HG03108 (cell line): ENCODE data around the gene RIBC2.
"Not testable (repeated sequence)": the region's sequence is repeated elsewhere in the genome, so short reads cannot be mapped to it uniquely, and the experiment has no call there.

Source experiments
- ATAC-seq: cut with Tn5 transposase; IDR thresholded peaks from one replicate; pipeline ENCODE4 v1.9.1; 2021; ENCODE audit warnings: moderate library complexity; ENCODE audit not compliant: unreplicated experiment

Gene RIBC2

DNA sequence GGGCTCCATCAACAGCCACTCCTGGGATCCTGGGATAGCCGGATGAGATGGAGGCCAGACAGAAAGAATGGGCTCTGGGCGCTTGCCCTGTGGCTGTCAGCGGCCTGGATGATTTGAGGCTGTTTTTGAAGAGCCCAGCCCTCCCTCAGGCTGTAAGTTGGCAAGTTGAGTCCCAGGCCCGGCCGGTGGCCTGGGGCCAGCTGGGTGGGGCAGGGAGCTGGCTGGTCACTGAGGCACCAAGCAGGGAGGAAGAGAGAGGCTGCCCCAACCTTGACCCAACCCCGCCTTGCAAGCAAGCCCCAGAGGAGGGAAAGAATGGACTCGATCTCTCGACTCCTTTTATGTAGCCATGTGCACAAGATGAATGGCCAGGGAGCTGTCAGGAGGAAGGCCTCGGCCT, 34.9 kb downstream of the RIBC2 start:
- ATAC-seq, result no peak

DNA sequence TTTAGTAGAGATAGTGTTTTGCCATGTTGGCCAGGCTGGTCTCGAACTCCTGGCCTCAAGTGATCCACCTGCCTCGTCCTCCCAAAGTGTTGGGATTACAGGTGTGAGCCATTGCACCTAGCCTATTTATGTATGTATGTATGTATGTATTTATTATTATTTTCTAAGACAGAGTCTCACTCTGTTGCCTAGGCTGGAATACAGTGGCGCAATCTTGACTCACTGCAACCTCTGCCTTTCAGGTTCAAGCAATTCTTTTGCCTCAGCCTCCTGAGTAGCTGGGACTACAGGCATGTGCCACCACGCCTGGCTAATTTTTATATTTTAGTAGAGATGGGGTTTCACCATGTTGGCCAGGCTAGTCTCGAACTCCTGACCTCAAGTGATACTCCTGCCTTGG, 35.9 kb downstream of the RIBC2 start:
- ATAC-seq, result not testable (repeated sequence)

DNA sequence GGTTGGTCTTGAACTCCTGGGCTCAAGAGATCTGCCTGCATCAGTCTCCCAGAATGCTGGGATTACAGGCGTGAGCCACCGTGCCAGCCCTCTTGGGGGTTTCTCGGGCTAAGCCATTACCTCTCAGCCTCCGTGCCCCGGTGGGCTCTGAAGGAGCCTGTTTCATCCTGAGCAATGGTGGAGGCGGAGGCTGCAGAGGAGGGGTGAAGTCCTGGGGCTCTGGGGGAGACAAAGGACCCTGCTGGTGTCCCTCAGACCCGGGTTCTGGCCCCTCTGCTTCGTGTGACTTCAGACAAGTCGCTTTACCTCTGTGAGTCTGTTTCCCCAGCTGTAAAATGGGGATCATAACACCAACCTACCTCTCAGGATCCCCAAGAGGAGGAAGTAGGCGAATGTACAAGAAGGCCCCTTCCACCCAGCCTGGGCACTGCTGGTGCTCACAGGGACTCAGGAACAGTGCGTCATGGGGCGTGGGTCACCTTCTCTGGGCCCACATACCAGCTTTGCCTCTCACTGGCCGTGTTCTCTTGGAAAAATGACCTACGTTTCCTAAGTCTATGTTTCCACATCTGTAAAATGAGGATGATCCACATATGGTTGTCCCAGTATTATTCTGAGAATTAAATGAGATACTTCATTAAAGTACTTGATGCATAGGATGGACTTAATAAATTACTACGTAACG, 36.8 kb downstream of the RIBC2 start:
- ATAC-seq, result no peak

DNA sequence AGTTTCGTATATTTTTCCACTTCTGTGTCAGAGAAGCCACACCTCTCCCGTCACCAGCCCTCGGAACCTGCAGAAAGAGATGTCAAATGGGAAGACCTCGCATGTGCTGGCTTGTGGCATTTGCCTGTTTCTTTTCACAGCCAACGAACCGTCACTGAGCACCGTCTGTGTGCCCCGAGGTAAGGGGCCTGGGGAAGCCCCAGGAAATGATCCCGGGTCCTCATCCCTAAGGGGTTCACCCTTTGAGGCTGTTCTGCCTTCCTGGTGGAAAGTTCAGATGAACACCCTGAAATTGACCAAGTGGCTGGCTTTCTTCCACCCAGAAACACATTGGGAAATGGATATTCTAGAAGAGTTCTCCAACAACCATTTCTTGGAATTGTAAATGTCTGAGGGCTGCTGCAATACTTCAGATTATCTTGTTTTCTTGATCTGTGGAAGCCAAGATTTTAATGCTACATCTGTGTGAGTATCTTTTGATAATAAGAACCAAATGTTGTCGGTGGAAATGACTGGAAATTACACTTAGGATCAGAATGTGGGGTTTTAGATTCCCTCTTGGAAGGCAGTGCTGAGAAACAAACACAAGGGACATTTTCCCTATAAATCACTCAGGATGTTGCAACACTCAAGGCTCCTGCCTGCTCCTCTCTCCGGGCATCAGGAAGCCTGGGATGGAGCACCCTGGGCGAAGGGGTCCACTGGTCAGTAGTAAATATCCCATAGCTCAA, 37.6 kb downstream of the RIBC2 start:
- ATAC-seq, result no peak

DNA sequence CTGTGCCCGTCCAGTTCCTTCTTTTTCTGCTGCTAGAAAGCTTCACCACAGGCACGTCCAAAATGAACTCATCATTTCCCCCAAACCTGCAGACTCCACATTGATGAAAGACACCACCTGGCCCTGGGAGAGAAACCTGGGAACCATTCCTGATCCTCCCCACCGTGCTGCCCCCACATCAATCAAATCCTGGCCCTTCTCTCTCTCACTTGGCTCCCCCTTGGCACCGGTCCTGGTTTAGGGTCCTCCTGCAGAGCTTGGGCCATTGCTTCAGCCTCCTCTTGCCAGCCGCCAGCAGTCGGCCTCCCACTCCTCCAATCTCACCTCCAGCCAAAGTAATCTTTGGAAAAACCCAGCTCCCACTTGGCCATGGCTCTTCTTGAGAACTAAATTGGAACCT, 38.5 kb downstream of the RIBC2 start:
- ATAC-seq, result no peak

DNA sequence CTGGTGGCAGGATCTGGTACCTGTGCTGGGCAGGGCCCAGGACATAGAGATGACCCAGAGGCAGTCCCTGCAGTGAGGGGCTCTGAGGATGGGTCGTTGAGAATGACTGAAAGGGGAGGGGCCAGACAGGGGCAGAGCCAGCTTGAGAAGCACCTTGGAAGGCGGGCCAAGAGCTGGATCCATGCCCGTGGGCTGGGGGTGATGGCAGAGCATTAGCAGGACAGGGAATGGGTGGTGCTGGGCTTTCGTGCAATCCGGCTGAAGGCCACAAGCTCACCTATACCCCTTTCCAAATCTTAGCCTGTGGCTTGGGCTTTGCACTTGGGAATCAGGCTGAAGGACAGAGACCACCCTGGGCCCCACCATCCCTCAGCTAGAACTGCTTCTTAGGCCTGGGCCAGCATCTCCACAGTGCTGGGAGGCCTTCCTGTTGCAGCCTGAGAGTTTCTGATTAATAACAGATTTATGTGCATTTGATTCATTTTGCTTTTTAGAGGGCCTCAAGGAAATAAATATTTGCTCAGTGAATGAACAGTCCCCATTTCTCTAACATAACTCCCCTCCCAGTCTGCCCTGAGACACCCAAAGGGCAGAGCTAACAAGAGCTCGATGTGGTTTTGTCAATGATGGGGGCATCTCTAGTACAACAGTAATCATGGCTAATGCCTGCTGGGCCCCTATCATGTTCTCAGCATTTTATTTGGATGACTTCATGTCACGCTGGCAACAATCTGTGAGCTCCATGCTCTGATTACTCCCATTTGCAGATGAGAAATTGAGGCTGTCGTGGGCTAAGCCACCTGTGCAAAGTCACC, 39.3 kb downstream of the RIBC2 start:
- ATAC-seq, result no peak

DNA sequence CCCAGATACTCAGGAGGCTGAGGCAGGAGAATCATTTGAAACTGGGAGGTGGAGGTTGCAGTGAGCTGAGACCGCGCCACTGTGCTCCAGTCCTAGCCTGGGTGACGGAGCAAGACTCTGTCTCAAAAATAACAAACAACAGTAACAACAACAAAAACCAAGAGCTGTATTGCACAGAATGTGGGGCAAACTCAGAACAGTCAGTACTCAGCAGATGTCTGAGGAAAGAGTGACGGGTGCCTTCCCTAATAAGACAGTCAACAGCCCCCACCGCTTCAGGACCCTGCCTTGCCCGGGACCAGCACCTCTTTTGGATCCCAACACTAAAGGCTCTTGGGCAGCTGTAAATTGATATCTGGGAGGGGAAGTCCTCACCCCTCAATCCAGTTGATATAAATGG, 40.3 kb downstream of the RIBC2 start:
- no peak for ATAC-seq

DNA sequence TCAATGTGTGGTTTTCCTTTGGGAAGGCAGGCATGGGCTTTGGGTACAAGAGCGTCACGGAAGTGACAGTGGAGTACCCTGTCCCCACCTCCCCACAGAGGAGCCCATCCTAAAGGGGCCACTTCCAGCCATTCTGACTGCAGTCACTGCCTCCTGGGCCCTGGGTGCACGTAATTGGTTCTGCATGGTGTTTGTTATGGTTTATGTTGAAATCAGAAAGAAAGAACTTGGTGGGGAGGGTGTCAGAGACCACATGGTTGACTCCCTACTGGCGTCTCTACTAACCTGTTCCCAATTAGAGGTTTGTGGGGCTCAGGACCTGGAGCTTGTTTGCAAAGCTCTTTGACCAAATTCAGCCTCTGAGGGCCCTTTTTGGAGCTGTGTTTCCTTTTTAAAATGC, 40.8 kb downstream of the RIBC2 start:
- no peak for ATAC-seq

DNA sequence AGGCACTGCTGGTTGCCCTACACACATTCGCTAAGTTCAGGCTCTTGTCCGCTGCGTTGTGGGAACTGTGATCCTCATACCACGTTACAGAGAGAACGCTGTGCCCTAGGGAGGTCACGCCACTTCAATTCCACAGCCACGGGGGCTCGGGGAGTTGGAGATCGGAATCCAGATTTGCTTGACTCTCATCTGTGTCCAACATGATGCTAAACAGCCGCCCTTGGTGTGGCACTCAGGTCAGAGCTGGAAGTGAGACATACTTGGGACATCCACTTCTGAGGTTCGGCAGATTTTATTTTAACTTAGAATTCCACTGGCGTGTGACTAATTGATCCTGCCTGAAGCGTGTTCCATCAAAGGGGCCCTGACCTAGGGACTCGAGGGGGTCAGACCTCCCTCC, 41.7 kb downstream of the RIBC2 start:
- no peak for ATAC-seq

DNA sequence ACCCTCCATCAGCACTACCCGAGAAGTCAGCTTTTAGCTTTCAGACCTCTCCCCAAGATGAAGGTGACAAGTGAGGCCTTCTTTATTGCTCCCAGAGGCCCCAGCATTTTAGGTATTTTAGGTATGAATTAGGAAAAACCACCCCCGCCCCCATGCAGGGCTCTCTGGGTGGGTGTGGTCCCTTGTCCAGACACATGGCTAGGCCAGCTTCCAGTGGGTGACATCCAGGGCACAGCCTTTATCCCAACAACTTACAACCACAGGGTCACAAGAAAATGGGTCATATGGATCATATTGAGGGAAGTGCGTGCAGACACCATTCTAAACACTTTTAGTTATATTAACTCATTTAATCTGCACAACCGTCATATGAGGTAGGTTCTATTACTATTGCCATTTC, 42.1 kb downstream of the RIBC2 start:
- ATAC-seq, result no peak

DNA sequence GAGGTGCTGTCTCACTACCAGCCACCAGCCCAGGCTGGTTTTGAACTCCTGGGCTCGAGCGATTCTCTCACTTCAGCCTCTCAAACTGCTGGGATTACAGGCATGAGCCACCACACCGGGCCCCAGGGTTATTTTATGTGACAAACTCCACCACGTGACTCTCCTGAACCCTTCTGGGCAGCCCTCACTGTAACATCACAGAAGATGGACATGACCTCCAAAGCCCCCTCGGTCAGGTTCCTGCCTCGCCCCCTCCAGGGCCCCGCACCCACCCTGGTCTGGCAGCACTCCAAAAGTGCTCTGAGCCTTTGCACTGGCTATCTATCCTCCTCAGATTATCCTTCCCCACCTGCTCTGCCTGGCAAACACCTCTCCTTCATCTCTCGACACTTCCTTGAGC, 43.3 kb downstream of the RIBC2 start:
- ATAC-seq, result no peak

DNA sequence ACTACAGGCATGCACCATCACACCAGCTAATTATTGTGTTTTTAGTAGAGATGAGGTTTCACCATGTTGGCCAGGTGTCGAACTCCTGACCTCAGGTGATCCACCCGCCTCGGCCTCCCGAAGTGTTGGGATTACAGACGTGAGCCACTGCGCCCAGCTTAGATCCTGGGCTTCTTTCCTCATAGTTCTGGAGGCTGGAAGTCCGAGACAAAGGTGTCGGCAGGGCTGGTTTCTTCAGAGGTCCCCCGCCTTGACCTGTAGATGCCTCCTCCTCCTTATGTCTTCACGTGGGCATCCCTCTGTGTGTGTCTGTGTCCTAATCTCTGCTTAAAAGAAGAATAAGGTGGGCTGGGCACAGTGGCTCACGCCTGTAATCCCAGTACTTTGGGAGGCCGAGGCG, 45.0 kb downstream of the RIBC2 start:
- ATAC-seq, result no peak

DNA sequence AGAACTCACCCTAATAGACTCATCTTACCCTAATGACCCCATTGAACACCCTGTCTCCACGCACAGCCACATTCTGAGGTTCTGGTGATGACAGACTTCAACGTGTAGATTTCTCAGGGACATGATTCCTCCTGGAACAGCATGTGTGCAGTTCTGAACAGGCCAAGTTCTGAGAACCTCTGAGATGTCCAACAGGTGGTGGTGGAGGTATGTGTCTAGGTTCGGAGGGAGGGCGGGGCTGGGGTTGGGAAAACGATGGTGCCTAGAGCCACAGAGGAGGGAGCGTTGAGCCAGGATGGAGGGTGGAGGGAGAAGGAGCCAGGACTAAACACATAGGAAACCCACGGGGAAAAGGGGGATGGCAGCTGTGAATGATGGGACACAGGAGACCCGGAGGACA, 45.7 kb downstream of the RIBC2 start:
- ATAC-seq, result no peak

DNA sequence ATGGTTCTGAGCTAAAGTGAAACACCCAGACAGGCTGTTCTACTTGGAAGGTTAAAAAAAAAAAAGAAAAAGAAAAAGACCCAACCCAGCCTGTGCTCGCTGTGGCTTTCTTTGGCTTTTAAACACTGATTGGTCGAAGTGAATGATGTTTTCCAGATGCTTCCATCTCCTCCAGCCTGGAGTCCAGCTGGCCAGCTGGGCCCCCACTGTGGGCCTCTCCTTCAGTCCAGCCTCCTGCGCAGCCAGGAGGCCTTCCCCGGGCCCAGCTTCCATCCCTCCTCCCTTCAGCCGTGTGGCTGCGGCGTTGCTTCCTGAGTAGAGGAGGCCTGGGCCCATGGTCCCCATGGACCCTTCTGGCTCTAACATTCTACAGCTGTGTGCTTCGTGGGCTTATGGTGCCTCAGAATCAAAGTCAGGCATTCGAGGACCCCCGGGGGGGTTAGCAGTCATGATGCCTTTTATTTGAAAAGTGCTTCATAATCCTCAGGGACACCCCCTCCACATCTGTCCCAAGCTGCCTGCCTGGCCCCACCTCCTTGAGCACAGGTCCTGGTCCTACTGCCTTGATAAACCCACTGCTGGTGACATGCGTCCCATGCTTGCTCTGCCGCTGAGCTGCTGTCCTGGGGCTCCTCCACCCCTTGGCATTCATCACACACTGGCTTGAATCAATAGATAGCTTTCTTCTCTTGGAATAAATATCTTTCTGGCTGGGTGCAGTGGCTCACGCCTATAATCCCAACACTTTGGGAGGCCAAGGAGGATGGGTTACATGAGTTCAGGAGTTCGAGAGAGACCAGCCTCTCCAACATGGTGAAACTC, 47.0 kb downstream of the RIBC2 start:
- no peak for ATAC-seq

DNA sequence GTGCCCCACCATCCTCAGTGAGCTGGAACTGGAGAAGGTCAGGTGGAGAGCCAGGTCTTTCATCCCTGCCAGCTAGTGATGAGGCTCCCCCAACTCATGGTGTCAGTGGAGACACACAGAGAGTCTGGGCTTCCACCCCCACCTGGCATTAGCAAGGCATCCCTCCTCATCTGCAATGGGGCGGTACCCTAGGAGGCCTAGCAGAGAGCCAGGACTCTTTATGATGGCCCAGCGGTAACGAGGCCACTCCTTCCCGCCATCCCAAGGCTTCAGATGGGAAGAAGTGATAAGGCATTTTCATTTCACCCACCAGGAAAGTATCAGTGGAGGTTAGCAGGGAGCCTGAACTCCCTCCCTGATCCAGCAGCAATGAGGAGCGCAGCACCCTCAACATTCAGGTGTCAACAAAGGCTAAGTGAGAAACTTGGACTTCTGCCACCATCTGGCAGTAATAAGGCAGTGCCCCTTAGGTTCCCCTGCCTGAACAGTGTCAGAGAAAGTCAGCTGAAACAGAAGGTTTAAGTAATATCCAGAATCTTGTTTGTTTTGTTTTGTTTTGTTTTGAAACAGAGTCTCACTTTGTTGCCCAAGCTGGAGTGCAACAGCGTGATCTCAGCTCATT, 48.7 kb downstream of the RIBC2 start:
- no peak for ATAC-seq

DNA sequence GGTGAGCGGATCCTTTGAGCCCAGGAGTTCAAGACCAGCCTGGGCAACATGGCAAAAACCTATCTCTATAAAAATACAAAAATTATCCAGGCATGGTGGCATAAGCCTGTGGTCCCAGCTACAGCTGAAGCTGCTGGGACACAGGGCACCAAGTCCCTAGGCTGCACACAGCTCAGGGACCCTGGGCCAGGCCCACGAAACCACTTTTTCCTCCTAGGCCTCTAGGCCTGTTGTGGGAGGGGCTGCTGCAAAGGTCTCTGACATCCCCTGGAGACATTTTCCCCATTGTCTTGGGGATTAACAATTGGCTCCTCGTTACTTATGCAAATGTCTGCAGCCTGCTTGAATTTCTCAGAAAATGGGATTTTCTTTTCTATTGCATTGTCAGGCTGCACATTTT, 50.2 kb downstream of the RIBC2 start:
- not testable (repeated sequence) for ATAC-seq

DNA sequence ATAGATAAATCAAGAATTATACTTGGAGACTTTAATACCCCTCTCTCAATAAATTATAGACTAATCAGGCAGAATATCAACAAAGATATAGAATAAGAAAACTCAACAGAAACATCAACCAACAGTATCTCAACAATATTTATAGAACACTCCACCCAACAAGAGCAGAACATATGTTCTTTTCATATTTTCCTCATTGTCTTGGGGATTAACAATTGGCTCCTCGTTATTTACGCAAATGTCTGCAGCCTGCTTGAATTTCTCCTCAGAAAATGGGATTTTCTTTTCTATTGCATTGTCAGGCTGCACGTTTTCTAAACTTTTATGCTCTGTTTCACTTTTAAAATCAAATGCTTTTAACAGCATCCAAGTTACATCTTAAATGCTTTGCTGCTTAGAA, 52.1 kb downstream of the RIBC2 start:
- no peak for ATAC-seq

DNA sequence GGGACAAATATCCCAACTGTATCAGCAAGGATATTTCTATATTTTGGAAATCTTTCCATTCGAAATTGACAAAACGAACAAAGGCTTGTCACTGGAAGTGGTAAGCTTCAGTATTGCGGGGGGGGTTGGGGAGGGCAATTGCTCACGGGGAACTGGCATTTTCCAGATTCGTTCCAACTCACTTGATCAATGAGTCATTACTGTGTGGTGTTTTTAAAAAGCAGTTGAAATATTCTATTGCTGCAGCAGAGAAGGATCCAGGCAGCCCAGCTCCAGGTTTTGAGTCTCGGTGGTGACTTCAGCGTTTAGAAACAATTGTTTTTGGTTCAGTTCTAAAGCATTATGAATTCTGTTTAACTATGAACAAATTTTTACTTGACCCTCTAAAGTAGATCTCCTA, 55.4 kb downstream of the RIBC2 start:
- ATAC-seq, result no peak

DNA sequence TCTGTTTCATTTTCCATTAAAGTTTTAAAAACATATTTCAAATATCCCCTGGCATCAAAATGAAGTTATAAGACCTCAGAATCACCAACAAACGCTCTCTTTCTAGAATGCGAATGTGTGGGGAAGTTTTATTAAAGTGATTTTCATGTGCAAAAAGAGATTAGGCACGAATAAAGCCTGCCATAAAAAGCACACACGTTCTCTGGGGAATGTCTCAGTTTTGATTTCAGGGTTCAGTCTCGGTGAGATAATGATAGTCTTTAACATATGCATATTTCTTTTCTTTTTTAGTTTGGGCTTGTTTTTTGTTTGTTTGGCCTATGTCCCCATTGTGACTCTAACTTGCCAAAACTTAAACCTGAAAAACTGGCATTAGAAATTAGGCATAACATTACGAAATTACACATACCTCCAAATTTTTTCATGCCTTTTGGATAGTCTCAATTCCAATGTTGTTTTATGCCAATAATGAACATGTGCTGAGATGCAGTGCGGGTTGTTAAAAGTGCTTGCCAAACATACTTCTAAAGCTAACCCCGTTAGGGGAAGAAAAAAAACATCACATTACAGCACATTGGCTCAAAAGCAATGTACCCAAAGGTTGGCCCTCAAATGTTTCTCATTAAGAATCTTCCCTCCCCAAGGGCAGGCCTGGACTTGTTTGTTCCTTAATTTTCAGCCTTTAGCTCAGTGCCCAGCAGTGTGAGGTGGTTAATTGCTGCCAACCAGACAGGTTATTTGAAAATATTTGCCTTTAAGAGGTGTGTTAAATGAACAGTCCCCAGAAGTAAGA, 56.0 kb downstream of the RIBC2 start:
- ATAC-seq, result no peak

DNA sequence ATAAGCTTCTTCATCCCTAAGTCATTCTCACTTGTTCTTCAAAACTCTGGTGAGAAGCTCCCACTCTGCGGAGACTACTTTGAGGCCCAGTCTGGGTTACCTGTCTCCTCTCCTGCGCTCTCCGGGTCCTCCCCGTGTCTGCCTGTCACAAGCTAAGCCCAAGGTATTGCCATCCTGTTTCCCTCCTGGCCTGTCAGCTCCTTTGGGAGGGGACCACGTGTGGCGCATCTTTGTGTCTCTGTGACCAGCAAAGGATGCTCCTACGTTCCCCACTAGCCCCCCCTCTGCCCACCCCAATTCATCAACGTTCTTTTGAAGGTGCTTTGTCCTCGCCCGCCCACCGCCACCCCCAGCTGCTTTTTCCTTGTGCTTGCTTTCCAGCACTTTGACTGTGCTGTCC, 57.4 kb downstream of the RIBC2 start:
- ATAC-seq, result no peak
